ENCODE measurements around the gene IRX5.

IRX5 gene

DNA sequence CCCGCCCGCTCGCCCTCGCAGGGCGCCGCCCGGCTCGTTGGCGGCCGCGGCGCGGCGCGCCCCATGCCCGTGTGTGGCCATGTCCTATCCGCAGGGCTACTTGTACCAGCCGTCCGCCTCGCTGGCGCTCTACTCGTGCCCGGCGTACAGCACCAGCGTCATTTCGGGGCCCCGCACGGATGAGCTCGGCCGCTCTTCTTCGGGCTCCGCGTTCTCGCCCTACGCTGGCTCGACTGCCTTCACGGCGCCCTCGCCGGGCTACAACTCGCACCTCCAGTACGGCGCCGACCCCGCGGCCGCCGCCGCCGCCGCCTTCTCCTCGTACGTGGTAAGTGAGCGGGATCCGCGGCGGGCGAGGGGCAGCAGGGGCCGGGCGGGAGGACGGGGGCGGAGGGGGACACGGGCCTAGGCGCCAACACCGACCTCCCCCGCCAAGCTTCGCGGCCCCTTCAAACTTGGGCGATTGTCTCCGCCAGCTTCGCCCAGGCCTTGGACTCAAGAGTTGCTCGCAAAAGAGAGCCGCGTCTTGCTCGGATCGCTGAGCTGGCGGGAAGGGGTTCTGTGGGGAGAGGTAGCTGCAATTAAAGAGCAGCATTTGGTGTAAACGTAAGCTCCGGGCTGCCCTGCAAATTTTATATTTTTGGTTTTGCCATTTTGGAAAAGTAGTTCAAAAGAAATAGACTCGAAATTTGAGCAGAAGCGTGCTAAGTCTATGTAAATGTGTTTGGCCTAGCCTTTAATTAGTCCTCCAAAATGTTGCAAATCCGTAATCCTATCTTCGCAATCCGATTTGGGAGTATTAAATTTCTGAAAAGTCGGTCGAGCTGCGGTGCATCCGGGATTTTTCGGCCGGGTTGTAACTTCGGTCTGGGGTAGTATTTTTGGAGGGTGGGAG lies 702 bp downstream of the IRX5 start:
- no peak for DNase-seq

DNA sequence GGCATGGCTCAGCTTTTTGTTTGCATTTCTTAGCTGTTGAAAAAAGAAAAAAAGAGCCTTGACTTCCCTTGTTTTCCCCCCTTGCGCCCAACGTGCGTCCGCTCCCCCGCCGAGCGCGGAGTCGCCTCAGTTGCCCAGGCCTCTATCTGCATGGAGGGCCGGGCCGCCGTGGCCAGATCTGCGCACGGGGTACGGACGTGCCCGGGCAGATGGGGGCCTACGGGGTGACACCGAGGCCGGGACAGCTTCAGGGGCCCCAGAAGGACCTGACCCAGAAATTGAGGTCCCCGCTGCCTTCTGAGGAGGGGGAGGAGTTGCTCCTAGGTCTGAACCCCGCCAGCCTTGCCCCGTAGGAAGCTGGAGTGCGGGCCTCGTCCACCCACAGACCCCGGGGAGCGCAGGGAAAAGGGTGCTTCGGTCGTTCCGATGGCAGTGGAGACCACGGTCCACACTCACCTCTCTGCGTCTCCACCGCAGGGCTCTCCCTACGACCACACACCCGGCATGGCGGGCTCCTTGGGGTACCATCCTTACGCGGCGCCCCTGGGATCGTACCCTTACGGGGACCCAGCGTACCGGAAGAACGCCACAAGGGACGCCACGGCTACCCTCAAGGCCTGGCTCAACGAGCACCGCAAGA lies 1.5 kb downstream of the IRX5 start:
- DNase-seq, result no peak

DNA sequence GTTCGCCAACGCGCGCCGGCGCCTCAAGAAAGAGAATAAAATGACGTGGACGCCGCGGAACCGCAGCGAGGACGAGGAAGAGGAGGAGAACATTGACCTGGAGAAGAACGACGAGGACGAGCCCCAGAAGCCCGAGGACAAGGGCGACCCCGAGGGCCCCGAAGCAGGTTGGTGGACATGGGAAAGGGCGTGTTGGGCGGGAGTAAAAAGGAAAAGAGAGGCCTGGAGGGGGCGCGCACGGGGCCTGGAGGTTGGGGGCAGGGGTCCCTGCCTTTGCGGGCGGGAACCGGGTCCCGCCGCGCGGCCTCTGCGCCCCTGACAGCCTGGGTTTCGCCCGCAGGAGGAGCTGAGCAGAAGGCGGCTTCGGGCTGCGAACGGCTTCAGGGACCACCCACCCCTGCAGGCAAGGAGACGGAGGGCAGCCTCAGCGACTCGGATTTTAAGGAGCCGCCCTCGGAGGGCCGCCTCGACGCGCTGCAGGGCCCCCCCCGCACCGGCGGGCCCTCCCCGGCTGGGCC lies 2.1 kb downstream of the IRX5 start:
- DNase-seq, result no peak

DNA sequence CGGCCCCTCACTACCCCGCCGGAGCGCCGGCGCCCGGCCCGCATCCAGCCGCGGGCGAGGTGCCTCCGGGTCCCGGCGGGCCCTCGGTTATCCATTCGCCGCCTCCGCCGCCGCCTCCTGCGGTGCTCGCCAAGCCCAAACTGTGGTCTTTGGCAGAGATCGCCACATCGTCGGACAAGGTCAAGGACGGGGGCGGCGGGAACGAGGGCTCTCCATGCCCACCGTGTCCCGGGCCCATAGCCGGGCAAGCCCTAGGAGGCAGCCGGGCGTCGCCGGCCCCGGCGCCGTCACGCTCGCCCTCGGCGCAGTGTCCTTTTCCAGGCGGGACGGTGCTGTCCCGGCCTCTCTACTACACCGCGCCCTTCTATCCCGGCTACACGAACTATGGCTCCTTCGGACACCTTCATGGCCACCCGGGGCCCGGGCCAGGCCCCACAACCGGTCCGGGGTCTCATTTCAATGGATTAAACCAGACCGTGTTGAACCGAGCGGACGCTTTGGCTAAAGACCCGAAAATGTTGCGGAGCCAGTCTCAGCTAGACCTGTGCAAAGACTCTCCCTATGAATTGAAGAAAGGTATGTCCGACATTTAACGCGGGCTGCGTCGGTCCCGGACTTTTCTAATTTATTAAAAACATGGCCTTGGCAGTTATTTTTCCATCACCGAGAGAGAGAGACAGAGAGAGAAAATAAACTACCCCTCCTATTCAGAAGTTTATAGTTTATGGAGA lies 2.8 kb downstream of the IRX5 start:
- DNase-seq, result no peak

DNA sequence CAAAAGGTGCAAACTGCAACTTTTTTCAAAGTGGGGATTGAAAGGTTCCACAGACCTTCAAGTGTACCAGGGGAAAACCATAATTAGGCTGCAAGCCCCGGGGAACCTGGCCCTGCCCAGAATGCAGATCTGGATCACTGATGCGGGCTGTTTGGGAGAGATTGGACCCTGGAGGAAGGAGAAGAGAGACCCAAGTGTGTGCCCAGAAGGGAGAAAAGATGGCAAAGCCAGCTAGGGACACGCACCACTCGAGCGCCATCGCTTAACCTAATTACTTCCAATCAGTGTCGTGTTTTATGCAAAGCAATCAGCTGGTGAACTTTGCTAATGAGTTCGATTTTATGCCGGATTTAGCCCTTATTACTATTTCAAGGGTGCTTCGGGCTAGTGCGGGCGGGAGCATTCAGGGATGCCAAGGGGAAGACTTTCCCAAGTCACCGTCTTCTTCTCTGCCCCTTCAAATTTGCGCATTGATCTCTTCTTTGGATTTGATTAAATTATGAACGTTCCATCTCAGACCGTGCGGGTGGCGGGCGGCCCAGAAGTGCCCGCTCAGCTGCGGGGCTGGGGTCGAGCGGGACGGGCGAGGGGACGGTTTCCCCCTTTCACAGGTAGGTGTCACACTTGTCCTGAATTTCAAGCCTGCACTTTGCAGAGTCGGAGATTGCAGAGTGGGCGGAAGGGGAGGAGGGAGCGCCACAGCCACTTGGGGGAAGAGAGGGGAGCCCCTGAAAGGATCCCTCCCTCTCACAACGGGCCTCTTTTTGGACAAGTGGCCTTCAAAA lies 4.0 kb downstream of the IRX5 start:
- no peak for DNase-seq

DNA sequence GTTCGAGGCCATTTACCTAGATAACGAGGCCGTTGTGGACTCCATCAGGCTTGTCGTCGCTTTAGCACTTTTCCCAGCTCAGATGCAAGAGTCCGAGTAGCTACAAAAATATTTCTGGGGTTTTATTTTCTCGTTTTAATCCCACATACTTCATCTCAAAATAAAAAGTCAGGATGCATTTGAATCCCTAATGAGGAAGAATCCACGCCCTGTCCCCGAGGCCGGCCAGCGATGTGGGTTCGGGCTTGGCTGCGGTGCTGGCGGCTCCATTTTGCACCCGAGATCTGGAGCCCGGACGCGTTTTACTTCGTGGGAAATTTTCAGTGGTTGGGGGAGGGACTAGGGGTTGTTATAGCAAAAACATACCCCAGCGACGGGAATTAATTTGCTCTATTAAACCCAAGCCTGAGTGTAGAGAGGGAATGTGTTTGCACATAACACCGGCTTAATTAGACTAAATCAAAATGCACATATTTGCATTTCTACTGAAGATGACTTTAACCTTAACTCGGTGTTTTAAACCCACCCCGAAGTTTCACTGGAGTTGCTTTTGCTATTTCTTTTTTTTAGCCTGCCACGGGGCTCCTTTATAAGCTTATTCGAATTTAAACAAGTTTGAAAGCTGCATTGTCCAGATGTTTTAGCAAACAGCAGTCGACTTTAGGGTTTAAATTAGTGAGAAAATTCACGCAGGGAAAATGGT lies 4.8 kb downstream of the IRX5 start:
- DNase-seq, result no peak

DNA sequence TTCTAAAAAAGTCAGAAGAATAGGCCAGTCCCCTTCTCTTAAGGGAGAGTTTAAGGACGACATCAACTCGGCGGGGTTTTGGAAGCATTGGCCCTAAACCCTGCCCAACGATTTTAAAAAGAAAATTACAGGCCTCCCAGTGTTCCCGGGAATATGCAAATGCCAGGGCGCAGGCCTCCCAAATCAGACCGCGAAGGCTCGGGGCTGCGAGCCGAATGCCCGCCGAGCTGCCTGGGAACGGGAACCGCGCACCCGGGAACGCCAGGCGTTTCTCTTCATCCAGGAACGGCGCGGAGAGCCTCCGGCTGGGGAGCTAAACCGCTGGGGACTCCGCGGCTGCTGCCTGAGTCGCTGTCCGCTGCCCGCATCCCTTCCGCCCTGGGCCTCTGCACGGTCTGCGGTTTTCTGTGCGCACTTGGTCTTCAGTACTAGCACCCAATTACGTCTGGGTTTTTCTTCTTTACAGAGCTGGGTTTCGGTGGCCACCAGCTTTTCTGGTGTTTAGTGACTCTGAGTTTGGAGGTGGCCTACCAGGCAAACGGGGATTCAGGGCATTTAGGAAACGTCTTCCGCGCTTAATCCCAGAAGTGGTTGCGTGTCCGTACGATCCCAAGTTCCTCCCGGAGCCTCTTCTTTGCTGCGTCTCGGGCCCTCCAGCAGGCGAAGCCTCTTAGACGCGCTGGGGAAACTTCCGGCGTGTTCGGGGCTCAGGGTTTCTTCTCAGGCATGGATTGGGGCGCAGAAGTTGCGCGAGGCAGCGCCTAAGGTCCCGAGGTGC lies 5.7 kb downstream of the IRX5 start:
- DNase-seq, result no peak

DNA sequence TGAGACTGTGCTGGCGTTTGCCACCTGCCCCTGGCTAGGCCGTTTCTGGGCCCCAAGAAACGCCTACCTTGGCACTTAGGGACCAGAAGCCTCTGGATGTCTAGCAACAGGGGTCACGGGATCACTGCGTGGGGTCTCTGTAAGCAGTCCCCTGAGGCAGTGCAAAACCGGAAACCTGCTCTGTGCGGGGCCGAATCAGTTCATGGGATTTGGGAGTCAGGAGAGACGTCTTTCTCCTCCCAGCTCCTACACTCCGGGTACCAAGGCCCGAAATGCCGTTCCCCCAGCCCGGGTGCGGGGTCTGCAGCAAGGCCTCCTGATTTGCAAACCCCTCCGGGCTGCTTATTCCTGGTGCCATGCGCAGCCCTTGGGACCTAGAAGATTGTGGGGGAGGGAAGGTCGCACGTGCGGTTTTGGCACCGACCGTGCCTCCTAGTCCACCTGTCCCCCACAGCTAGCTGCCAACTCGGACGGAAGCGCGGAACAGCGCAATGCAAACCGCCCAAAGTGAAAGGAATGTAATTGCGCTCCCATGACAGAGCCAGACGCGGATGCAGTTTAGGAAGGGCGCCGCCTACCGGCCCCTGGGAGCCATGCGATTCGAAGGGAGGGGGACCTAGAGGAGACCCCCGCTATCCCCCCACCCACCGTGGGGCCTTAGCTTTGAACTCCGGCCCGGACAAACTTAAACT lies 6.5 kb downstream of the IRX5 start:
- no peak for DNase-seq

DNA sequence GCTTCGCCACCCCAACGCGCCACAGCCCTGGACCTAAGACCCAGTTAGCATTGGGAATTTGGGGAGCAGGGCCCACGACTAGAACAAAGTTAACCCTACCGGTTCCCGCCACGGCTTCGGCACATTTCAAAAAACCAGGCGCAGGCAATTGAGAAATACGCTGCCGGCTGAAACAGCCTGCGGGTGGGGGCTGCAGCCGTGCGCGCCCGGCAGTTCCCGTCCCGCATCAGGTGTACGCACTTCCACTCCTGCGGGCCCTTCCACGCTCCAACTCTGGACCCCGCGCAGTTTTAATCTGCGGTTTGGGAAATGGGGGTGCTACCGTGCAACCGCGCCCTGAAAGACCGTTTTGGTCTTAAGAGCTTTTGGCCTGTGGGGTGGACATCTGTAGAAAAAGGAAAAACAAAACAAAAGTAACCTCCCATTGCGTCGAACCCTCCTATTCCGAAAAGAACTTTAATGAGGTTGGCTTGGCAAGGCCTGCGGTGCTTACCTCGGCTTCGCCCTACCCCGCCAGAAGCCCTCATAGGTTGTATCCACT lies 7.1 kb downstream of the IRX5 start:
- DNase-seq, result no peak

DNA sequence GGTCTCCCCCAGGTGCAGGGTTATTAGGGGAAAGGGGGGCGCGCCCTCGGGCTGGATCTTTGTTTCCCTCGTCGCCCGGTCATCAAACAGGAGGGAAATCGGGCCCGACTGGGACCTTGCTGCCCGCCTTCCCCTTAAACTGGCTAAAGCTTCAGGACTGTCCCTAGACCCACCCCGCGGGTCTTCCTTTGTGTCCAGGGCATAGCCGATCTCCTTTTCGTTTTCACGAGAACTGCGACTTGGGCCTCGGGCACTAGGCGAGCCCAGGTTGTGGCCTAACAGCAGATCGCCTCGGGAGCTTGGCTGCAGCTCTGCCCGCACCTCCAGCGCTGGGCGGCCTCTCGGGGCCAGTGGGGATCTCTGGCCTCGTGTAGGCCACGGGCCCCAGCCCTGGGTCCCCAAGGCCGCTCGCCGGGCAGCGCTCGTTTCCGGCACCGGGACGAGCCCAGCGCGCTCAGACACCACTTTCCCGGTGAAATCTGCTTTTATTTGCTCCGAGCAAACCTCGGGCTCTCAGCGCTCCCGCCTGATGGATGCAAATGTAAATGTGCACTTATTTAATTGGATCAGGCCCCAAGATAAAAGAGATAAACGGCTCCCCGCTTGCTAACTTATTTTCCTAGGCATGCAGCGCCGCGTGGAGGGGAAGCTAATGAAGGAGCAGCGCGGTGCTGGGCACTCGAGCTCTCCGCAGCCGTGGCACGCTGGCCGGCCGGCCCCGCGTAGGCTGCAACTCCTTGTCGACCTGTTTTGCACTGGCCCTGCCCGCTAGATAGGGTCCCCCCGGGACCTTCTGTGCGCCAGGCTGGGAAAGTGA lies 7.8 kb downstream of the IRX5 start:
- DNase-seq, result no peak

DNA sequence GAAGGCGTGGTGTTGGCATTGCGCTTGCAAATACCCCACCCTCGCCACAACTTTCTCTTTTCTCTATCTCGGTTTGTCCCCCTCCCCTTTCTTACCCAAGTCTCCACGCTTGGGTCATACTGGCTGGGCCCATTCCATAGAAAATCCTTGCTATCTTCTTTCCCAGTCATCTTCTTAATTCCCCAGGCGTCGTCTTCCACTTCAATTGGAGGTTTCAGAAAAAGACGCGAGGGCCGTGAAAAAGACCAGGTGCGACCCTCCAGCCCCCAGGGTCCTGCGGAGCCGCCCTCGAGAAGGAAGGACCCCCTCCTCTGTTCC lies 8.3 kb downstream of the IRX5 start:
- no peak for DNase-seq

DNA sequence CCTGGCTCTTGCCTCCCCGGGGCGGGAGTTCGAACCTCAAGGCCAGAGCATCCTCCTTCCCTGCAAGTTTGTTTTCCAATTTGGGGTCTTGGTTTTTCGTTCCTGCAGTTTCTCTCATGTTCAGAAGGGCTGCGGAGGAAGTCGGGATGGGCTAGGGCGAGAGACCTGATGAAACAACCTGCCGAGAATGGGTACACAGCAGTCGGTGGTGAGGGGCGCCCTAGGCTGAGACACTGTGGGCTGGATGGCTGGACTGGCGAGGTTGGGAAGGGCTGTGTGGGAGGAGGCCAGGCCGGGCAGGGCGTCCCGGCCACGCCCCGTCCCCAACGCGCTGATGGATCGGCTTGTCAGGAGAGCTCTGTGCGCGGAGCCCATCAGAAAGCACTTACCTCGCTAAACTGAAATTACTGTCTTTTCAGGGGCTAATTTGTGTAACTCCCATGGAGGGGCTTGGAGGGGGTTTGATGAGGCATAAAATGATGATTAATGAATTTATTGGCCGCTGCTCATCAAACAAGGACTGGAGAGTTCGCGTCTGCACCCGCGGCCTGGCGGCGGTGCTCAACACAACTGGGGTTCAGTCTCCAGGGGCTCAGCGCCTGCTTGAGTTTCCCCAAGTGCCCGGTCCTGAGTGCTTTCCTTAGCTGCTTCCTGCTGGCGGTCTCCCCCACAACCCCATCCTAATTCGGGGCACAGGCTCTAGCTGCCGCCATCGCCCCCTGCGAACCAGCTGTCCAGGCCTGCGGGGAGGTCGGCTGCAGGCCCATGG lies 9.0 kb downstream of the IRX5 start:
- DNase-seq, result no peak

DNA sequence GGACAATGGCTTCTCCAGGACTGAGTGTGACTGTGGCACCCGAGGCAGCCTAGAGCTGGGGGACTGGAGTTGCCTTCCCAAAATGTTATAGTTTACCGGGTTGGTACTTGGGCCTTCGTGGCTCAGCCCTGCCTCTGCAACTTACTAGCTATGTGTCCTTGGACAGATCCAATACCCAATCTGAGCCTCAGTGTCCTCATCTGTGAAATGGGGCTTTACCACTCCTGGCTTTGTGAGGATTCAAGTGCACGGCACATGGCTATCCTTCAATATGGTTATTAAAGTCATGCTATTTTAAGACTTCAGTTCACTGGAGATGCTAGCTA lies 9.6 kb downstream of the IRX5 start:
- no peak for DNase-seq

DNA sequence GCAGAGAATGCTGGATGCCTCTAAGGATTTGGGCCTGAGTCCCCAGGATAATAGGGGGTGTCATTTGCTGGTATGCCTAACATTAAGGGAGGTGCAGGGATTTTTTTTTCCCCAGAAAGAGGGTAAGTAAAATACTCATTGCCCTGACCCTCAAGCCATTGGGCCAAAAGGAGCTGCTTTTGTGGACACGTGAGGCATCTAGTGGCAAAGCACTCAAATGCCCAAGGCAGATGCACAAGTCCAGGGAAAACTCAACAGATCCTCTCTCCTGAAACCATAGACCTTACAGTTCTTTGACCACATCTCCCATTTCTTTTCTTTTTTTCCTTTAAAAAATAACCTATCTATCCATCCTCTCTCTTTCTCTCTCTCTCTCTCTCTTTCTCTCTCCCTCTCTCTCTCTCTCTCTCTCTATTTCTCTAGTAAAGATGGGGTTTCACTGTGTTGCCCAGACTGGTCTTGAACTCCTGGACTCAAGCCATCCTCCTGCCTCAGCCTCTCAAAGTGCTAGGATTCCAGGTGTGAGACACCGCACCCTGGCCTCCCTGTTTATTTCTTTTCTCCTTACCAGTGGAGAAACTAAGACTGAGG lies 11.8 kb downstream of the IRX5 start:
- no peak for DNase-seq

DNA sequence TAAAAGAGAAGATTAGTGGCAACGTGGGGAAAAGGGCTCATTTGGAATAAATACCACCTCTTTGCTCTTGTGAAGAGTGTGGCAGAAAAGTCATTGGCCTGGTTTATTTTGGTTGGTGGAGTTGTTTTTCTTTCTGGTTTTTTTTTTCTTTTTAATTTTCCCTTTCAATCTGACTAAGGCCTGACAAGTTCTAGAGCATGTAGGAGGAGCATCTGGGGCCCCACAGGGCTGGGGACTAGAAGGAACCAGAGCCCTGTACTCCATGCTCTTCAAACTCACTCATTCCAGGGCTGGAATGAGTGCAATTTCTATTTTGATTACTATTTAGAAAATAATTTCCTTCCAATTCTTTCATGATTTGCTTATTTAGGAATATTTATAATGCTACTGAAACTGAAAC lies 13.3 kb downstream of the IRX5 start:
- no peak for DNase-seq

DNA sequence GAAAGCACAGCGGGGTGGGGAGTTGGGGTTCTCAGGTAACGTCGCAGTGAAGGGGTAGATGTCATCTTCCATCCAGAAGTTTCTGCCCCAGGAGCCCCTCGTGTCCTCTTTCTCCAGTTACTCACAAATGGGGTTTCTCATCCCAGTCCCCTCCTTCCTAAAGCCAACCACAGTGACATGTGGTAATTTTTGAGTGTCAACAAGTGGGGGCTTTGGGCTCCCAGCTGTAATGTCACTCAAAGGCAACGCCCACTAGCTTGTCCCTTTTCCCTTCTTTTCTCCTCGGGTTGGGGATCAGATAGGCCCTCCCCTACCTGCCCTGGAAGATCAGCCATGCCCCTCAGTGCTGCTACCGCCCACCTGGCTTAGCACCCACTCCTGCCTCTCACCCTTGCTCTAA lies 14.4 kb downstream of the IRX5 start:
- no peak for DNase-seq

DNA sequence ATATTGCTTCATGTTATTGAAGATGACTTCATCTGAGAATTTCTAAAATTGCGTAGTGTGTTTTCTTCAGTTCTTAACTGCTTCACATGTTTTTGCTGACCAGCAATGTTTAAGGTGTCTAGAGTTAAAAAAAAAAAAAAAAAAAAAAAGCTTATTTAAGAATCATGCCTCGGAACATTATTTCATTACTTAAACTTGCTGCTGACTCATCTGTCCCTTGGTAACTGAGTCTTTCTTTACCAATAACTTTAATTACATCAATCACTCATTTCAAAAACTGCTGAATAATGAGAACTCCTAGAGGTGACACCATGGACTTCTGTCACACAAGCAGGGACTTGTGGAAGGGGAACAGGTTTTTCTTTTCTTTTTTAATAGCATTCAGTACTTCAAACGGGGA lies 16.2 kb downstream of the IRX5 start:
- DNase-seq, result no peak

DNA sequence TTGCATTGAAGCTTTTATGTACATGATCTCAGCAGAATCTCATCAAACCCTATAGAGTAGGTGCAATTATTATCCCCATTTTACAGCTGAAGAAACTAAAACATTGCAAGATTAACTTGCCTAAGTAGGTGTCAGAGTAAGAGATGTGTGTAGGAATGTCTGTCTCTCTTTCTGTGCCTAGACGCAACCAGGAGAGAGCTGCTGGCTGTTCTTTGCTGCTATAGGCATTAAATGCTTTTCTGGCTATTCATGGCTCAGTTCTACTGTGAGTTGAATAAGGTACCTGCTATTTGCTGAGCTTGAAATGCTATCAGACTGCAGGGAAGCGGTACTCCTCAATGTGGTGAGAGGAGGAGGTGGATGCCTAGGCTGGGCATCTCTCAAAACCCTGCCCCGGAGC lies 17.0 kb downstream of the IRX5 start:
- DNase-seq, result no peak

DNA sequence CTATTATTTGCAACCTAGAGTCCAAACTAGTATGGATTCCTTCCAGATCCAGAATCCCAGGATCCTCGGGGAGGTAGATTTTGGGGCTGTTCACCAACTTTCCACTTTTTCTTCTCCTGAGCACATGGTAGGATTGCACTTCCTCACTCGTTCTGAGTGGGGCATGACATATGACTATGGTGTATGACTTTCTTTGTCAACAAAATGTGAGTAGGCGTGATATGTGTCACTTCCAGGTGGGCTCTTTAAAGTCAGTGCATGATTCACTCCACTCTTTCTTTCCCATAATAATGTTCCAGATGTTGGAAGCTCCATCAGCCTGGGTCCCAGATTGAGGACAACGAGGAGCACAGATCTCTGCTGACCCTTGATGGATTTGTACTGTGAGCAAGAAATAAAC lies 21.5 kb downstream of the IRX5 start:
- DNase-seq, result no peak
